SU-DHL-6 (cell line): ENCODE data around the gene IRF2BPL.

Experiments used
- EZH2phosphoT487 ChIP-seq: fragments of 200-600 bp; sonication (generic), shearing (Covaris generic); conservative IDR thresholded peaks from 2 replicates; pipeline ENCODE4 v1.6.1; 2018; ENCODE audit warnings: mild to moderate bottlenecking, antibody characterized with exemption, low read length, moderate library complexity, mixed read lengths
- TF ChIP-seq, protein P1 (sequence below): fragments of 200-600 bp; sonication (generic); IDR thresholded peaks from one replicate; pipeline ENCODE4 v1.5.1; 2017; ENCODE audit warnings: antibody characterized with exemption, mild to moderate bottlenecking, low read length, moderate library complexity; ENCODE audit not compliant: insufficient read depth, poor library complexity, severe bottlenecking

DNA sequence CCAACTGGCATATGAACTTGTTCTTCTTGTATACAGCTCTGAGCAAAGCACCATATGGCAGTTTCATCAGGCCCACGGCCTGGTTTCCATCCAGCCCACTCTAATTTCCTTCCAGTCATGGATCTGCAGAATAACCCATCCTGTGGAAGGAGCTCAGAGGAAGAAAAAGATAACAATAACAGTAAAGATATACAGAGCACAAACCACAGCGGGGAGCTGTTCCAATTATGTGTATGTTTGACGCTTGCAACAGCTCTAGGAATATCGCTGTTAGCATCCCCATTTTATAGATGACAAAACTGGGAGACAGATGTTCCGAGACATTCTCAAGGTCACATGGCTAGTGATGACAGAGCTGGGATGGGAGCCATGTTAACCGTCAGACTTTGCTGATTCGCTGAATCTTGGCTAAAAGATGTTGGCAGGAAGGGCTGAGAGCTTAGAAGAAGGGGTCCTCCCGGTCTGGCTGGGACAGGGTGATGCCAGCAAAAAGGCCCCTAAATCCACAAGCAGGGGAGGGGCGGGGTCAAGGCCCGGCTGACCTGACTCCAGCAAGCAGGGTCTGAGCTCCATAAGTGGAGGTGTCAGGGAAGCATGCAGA, 35.2 kb upstream of the IRF2BPL start:
- TF ChIP-seq, protein P1, sequence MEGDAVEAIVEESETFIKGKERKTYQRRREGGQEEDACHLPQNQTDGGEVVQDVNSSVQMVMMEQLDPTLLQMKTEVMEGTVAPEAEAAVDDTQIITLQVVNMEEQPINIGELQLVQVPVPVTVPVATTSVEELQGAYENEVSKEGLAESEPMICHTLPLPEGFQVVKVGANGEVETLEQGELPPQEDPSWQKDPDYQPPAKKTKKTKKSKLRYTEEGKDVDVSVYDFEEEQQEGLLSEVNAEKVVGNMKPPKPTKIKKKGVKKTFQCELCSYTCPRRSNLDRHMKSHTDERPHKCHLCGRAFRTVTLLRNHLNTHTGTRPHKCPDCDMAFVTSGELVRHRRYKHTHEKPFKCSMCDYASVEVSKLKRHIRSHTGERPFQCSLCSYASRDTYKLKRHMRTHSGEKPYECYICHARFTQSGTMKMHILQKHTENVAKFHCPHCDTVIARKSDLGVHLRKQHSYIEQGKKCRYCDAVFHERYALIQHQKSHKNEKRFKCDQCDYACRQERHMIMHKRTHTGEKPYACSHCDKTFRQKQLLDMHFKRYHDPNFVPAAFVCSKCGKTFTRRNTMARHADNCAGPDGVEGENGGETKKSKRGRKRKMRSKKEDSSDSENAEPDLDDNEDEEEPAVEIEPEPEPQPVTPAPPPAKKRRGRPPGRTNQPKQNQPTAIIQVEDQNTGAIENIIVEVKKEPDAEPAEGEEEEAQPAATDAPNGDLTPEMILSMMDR, result no peak
- no peak for TF ChIP-seq EZH2phosphoT487
